Body of pancreas (tissue), 4 donors: ENCODE measurements around the gene EXOC2. TPM values are rescaled to one million over a fixed set of nuclear protein-coding genes. Genes with fewer than 3 reads are reported as not detected.

ENCODE experiments used
- ATAC-seq: fragments of 150-250 bp; one replicate; pipeline ENCODE4 v1.9.1; 2016
- DNase-seq, 4 donors: peaks; one replicate each; pipeline ENCODE4 v3.0.0-alpha.2; 2019
- H3K27ac ChIP-seq, 4 donors: fragments of 200-600 bp; sonication (generic); 1 replicate in 3 of 4; 2 replicates in 1 of 4; pipeline versions ENCODE4 v1.5.1 to v1.6.1; 2016 to 2019; ENCODE audit warnings: mild to moderate bottlenecking in 1 of 4, mixed read lengths in 1 of 4, moderate library complexity in 1 of 4
- H3K27me3 ChIP-seq, 2 donors: fragments of 200-600 bp; sonication (generic); one replicate each; pipeline ENCODE4 v1.6.0; 2016; ENCODE audit warnings: mild to moderate bottlenecking in 1 of 2
- H3K36me3 ChIP-seq, 2 donors: fragments of 200-600 bp; sonication (generic); replicated peaks in 1 of 2; 2 replicates each; pipeline ENCODE4 v1.5.1; 2016; ENCODE audit warnings: low read depth in 2 of 2; ENCODE audit not compliant: insufficient read depth in 1 of 2
- H3K4me1 ChIP-seq: fragments of 200-600 bp; sonication (generic); one replicate; pipeline ENCODE4 v1.6.0; 2016
- H3K4me3 ChIP-seq, 2 donors: fragments of 200-600 bp; sonication (generic); 1 replicate in 1 of 2; 2 replicates in 1 of 2; pipeline ENCODE4 v1.5.1; 2016 to 2019
- H3K9me3 ChIP-seq, 3 donors: fragments of 200-600 bp; sonication (generic); 1 replicate in 2 of 3; 2 replicates in 1 of 3; pipeline ENCODE4 v1.5.1; 2016
- POLR2A ChIP-seq, 3 donors: fragments of 450-650 bp; IDR thresholded peaks; one replicate each; pipeline ENCODE4 v1.6.1; 2016; ENCODE audit warnings: antibody characterized with exemption in 3 of 3, mild to moderate bottlenecking in 2 of 3
- WGBS, 2 donors: methylation state at CpG; one replicate each; pipeline ENCODE4 v1.1.5; 2017; 5-methylcytosine and 5-hydroxymethylcytosine counted together
- intact Hi-C: fragments of 100-400 bp; cut with DNase I; formaldehyde crosslinking; loops from one replicate; pipeline ENCODE4 v1.15.1; 2023
- total RNA-seq, 2 donors: library from RNA; depleted of rRNA; stranded (reverse); fragments of >200 nt; gene quantifications; one replicate each; pipeline ENCODE4 v1.1.0, GENCODE V29; 2016
- TF ChIP-seq, protein P1 (sequence below), 7 experiments: fragments of 450-650 bp in 4 of 7; fragments of 200-600 bp in 3 of 7; sonication (generic) in 3 of 7; IDR thresholded peaks; one replicate each; pipeline ENCODE4 v1.5.1; 2016 to 2019; ENCODE audit warnings: antibody characterized with exemption in 7 of 7

EXOC2 gene
- total RNA-seq, 2 donors from 2014 or later, result 10.5 to 10.6 TPM

DNA sequence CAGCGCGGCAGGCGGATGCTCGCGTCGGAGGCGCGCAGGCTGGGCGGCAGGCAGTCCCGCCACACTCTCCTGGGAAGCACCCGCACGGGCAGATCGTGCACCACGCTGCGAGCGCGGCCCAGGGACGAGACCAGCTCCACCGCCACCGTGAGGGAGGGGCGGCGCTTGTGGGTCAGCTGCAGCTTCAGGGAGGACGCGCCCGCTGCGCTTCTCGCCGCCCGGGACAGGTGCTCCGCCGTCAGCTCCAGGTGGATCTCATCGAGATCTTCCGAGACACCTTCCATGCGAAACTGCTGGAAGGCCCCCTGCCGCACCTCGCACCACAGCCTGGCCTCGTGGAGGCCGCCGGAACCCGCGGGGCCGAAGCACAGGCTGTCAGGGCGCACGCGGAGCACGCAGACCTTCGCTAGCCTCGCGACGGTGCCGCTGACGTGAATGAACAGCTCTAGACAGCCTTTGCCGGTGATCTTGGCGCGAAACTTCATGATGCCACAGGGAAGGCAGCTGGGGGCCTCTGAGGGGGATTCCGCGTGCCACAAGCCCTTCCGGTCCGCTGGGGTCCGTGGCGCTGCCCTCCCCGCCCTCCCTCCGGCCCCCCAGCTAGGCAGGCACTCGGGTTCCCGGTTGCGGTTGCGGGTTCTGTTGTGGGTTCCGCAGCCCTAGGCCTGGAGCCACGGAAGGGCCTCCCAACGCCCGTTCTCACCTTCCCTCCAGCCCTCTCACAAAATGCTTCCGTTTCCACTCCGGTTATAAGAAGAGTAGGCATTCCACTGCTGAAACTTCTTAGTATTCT, 36.3 kb downstream of the EXOC2 start, which contains the start of gene HUS1B:
HUS1B (minus strand) TSS at position 641 of the 793 bp plus-strand sequence; CDS start at position 485, 156 bp downstream.
- intact Hi-C loops, result no loop called here
- DNase-seq (no peak), ATAC-seq (no peak)
- no peaks in the 10 kb centered on the region for H3K4me1 ChIP-seq
- 97% methylated on average over 57 to 60 of the region's 73 CpGs for WGBS, 2 donors
- H3K27me3 ChIP-seq, result no peaks in the 10 kb centered on the region
- H3K36me3 ChIP-seq, result no peaks in the 10 kb centered on the region
- H3K27ac ChIP-seq, result no peak within 1 kb of the TSS
- no peak within 1 kb of the TSS for H3K4me3 ChIP-seq
- H3K9me3 ChIP-seq, result no peaks in the 10 kb centered on the region
- TF ChIP-seq, protein P1, sequence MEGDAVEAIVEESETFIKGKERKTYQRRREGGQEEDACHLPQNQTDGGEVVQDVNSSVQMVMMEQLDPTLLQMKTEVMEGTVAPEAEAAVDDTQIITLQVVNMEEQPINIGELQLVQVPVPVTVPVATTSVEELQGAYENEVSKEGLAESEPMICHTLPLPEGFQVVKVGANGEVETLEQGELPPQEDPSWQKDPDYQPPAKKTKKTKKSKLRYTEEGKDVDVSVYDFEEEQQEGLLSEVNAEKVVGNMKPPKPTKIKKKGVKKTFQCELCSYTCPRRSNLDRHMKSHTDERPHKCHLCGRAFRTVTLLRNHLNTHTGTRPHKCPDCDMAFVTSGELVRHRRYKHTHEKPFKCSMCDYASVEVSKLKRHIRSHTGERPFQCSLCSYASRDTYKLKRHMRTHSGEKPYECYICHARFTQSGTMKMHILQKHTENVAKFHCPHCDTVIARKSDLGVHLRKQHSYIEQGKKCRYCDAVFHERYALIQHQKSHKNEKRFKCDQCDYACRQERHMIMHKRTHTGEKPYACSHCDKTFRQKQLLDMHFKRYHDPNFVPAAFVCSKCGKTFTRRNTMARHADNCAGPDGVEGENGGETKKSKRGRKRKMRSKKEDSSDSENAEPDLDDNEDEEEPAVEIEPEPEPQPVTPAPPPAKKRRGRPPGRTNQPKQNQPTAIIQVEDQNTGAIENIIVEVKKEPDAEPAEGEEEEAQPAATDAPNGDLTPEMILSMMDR (IDR thresholded peaks at IDR 0.05), result no peak
- TF ChIP-seq POLR2A (IDR thresholded peaks at IDR 0.05), result no peak

DNA sequence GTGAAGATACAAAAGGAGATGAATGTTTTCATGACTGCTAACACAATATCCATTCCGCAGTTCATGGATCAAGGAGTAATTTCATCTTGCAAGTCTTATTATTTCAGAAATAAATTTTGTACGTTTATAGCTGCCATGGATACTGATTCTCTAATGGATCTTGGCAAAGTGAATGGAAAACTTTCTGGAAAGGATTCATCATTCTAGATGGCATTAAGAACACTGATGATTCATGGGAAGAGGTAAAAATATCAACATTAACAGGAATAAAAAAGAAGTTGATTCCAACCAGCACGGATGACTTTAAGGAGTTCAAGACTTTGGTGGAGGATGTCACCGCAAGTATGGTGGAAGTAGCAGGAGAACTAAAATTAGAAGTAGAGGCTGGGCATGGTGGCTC, 38.8 kb downstream of the EXOC2 start:
- Histone ChIP-seq H3K36me3 (no peaks in the 10 kb centered on the region), H3K4me1 (no peaks in the 10 kb centered on the region), H3K9me3 (no peaks in the 10 kb centered on the region), H3K27ac (no peak overlapping the region), H3K27me3 (no peaks in the 10 kb centered on the region), H3K4me3 (no peak overlapping the region)
- ATAC-seq (no peak), DNase-seq (no peak)
- TF ChIP-seq POLR2A (IDR thresholded peaks at IDR 0.05), result no peak
- TF ChIP-seq, protein P1 (IDR thresholded peaks at IDR 0.05), result no peak
- intact Hi-C loops, result no loop called here
- 85 to 87% methylated on average over 4 of the region's 4 CpGs for WGBS, 2 donors

DNA sequence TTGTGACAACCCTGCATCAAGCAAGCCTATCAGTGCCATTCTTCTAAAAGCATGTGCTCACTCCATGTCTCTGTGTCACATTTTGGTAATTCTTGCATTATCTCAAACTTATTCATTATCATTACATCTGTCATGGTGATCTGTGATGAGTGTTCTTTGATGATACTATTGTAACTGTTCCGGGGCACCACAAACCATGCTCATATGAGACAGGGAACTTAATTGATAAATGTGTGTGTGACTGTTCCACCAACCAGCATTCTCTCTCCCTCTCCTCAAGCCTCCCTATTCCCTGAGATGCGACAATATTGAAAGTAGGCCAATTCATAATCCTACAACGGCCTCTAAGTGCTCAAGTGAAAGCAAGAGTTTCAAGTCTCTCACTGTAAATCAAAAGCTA, 40.1 kb downstream of the EXOC2 start:
- H3K9me3 ChIP-seq, result no peaks in the 10 kb centered on the region
- H3K4me3 ChIP-seq, result no peak overlapping the region
- DNase-seq (no peak), ATAC-seq (no peak)
- intact Hi-C loops, result no loop called here
- H3K4me1 ChIP-seq, result no peaks in the 10 kb centered on the region
- 75 to 85% methylated on average over 3 of the region's 3 CpGs for WGBS, 2 donors
- no peaks in the 10 kb centered on the region for H3K36me3 ChIP-seq
- TF ChIP-seq, protein P1 (IDR thresholded peaks at IDR 0.05), result no peak
- TF ChIP-seq POLR2A (IDR thresholded peaks at IDR 0.05), result no peak
- H3K27ac ChIP-seq, result no peak overlapping the region
- no peaks in the 10 kb centered on the region for H3K27me3 ChIP-seq

DNA sequence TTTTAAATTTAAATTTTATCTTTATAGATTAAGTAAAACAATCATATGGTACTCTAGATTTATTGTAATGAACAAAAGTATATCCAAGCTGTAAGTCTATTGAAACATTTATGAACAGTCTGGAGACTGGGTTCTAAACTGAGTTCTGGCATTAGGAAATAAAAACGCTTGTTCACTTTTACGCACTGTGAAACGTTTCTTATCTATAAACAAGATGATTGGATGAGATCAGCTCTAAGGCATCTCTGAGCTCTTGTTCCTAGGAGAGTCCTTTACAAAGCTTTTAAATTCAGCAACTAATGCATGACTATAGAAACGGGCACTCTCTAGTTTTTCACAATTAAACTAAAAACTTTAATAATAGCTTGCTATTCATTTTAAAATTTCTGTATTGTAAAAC, 42.8 kb downstream of the EXOC2 start:
- H3K27ac ChIP-seq, result no peak overlapping the region
- no peaks in the 10 kb centered on the region for H3K27me3 ChIP-seq

More for the DNA sequence above, 42.8 kb downstream of the EXOC2 start:
- Histone ChIP-seq H3K36me3 (no peaks in the 10 kb centered on the region), H3K4me1 (no peaks in the 10 kb centered on the region), H3K4me3 (no peak overlapping the region), H3K9me3 (no peaks in the 10 kb centered on the region)
- intact Hi-C loops, result no loop called here
- 77 to 81% methylated on average over 4 of the region's 4 CpGs for WGBS, 2 donors
- no peak for DNase-seq
- no peak for ATAC-seq
- TF ChIP-seq, protein P1 (IDR thresholded peaks at IDR 0.05), result no peak
- no peak for TF ChIP-seq POLR2A (IDR thresholded peaks at IDR 0.05)
